ENCODE results near the gene EZH1.

Gene EZH1

DNA sequence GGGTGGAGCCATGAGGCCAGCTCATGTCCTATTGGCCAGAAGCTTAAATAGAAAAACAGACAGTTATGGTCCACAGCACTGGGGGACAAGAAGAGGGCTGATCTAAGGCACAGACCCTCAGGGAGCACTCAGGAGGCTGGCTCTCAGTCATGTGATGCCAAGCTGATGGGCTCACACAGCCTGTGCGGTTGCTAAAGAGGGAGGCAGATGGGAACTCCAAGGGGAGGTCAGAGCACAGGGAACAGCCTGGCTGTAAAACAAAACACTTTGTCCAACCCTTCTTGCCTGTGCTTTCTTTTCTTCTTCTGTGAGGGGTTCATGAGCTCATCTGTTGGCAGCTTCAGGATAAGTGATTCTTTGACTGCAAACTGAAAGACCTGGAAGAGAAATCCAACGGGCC is 35.3 kb downstream of the EZH1 start:
- TF ChIP-seq, protein P1, sequence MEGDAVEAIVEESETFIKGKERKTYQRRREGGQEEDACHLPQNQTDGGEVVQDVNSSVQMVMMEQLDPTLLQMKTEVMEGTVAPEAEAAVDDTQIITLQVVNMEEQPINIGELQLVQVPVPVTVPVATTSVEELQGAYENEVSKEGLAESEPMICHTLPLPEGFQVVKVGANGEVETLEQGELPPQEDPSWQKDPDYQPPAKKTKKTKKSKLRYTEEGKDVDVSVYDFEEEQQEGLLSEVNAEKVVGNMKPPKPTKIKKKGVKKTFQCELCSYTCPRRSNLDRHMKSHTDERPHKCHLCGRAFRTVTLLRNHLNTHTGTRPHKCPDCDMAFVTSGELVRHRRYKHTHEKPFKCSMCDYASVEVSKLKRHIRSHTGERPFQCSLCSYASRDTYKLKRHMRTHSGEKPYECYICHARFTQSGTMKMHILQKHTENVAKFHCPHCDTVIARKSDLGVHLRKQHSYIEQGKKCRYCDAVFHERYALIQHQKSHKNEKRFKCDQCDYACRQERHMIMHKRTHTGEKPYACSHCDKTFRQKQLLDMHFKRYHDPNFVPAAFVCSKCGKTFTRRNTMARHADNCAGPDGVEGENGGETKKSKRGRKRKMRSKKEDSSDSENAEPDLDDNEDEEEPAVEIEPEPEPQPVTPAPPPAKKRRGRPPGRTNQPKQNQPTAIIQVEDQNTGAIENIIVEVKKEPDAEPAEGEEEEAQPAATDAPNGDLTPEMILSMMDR (IDR thresholded peaks at IDR 0.05) = no peak

DNA sequence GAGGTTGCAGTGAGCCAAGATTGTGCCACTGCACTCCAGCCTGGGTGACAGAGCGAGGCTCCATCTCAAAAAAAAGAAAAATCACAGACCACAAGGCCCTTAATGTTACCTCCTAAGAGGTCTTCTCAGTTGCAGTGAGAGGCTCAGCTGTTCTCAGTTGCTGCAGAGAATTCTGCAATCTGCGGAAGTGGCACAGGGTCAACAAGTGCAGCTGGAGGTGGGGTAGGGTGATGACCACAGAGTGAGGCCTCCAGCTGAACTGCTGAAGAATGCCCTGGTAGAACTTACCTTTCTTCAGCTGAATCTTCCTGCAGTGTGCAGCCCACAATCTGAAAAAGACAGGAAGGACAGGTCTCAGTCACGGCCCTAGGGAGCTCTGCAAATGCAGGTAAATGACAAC is 36.3 kb downstream of the EZH1 start:
- TF ChIP-seq, protein P1 (IDR thresholded peaks at IDR 0.05) = no peak

DNA sequence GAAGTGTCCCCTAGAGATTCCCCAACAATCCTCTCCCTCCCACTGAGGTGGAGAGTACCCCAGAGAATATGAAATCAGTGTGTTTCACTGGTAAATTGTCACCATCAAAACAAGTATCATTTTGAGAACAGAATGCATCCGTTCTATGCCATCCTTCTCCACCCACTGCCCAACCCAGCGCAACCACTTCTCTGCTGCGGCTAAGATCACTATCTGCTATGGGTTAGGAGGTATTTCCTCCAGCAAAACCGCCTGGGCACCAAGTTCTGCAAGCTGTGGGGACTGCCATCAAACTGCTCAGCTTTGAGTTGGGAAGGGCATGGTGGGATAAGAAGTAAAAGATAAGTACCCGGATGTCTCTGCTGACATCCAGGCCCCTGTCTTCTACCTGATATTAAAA is 38.1 kb downstream of the EZH1 start:
- TF ChIP-seq, protein P1 (IDR thresholded peaks at IDR 0.05) = no peak

DNA sequence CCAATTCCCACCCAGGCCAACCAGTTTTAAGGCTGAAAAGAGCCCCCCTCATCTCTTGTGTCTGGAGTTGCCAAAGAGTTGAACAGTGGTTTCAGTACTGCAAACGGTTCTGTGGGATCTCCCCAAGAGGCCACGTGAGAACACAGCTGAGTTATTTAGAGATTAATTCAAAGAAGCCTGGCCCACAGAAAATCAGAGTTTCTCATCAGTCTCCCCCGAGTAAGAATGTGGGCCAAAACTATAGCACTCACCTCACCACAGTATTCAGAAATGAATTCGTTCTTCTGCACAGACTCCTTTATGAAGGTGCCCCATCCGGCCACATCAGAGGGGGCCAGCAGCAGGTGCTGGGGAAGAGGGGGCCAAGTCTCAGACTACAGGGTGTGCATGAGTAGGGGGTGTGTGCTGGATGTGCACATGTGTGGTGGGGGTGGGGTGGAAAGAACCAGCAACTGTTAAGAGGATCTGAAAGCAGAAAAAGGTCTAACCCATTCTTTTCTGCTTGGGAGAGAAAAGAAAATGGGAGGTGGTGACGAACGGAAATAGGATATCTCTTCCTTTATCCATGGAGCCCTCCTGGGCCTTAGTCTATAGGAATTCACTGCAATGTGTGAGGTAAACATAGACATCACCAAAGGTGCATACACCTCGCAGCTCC is 39.9 kb downstream of the EZH1 start:
- TF ChIP-seq, protein P1 (IDR thresholded peaks at IDR 0.05) = no peak

DNA sequence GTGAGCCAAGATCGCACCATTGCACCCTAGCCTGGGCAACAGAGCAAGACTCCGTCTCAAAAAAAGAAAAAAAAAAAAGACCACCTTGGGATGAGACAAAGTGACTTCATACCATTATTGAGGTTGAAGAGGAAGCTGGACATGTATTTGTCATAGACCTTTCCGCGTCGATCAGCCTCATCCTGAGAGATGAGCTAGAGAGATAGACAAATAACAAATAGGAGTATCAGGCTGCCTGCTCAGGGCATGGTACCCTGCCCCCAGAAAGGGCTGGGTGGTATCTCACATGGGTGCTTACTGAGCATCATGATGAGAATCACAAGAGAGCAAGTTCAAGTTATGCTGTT is 40.4 kb downstream of the EZH1 start:
- TF ChIP-seq, protein P1 (IDR thresholded peaks at IDR 0.05) = no peak

DNA sequence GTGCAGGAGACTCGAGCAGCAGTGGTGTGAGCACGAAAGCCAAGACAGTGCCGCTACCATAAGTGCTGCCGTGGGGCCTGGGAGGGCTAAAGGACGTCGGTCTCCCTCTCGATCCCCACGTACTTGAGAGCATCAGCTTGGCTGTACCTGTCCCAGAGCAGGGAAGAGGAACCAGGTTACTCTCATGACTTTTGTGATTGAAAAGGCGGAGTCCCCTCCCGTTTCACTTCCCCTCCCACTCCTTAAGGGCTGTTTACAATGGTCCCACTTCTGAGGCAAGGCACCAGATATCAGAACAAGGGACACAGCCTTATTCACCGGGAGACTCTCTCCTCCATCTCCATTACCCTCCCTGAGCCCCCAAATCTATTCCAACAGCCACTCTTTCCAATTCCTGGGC is 42.4 kb downstream of the EZH1 start:
- TF ChIP-seq, protein P1 (IDR thresholded peaks at IDR 0.05) = no peak

DNA sequence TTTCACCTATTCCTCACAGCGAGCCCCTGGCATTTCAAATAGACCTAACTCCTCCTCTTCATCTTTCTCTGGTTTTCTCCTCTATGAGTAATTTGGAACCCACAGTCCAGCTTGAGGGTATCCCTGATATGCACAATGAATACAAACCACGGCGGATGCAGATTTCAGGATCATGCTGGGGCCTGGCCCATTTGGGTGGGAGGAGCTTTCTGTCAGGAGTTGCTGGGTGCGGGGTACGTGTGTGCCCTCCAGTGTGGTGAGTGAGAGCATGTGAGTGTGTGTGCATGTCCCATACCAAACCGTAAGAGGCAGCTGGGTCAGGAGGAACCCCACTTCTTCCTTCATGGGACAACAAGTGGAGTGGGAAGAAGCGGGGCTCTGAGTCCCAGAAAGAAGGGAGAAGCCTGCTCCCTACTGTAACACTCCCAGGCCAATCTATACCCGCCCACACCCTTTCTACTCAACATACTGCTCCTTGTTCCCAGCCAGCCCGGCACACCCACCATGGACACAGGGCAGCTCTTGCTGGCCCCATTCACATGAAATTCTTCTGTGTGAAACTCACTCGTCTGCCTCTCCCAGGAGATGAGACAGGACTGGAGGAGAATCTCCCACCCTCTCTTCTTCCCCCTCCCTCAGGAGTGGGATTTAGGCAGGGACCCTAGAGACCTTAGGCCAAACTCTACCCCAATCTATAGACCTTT is 44.1 kb downstream of the EZH1 start:
- TF ChIP-seq, protein P1 (IDR thresholded peaks at IDR 0.05) = no peak

All from LNCAP (cell line).